Heart left ventricle (tissue), 16 donors: ENCODE measurements around the gene KLHDC8A. TPM values are rescaled to one million over a fixed set of nuclear protein-coding genes. Genes with fewer than 3 reads are reported as not detected.

Experiments used
- ATAC-seq, 4 donors: fragments of 200-7000 bp; cut with Tn5 transposase; one replicate each; pipeline ENCODE4 v1.9.1; 2020 to 2022; ENCODE audit warnings: moderate library complexity in 4 of 4, mild to moderate bottlenecking in 3 of 4, moderate number of reproducible peaks in 1 of 4
- DNase-seq, 5 donors: peaks; one replicate each; pipeline ENCODE4 v3.0.0-alpha.2; 2020
- H3K27ac ChIP-seq, 12 donors: fragments of 200-600 bp; sonication (generic) in 4 of 12; one replicate each; pipeline versions ENCODE4 v1.5.0 to v1.8.0; 2016 to 2022; ENCODE audit warnings: mild to moderate bottlenecking in 2 of 12
- H3K27me3 ChIP-seq, 9 donors: fragments of 200-600 bp; sonication (generic) in 2 of 9; one replicate each; pipeline versions ENCODE4 v1.5.1 to v1.8.0; 2016 to 2022; ENCODE audit warnings: mild to moderate bottlenecking in 3 of 9
- H3K36me3 ChIP-seq, 9 donors: fragments of 200-600 bp; sonication (generic) in 2 of 9; one replicate each; pipeline versions ENCODE4 v1.5.0 to v1.8.0; 2018 to 2022; ENCODE audit warnings: mild to moderate bottlenecking in 2 of 9
- H3K4me1 ChIP-seq, 12 donors: fragments of 200-600 bp; sonication (generic) in 4 of 12; one replicate each; pipeline versions ENCODE4 v1.5.0 to v1.8.0; 2016 to 2022; ENCODE audit warnings: mild to moderate bottlenecking in 3 of 12
- H3K4me3 ChIP-seq, 12 donors: fragments of 200-600 bp; sonication (generic) in 4 of 12; one replicate each; pipeline versions ENCODE4 v1.5.0 to v1.8.0; 2017 to 2022; ENCODE audit warnings: mild to moderate bottlenecking in 9 of 12, moderate library complexity in 4 of 12
- H3K9me3 ChIP-seq, 12 donors: fragments of 200-600 bp; sonication (generic) in 4 of 12; one replicate each; pipeline versions ENCODE4 v1.5.0 to v1.8.0; 2016 to 2022; ENCODE audit warnings: mild to moderate bottlenecking in 1 of 12
- CTCF ChIP-seq, 12 donors: fragments of 200-600 bp; sonication (generic) in 4 of 12; IDR thresholded peaks; one replicate each; pipeline versions ENCODE4 v1.5.0 to v1.8.0; 2018 to 2022; ENCODE audit warnings: antibody characterized with exemption in 12 of 12, mild to moderate bottlenecking in 5 of 12
- POLR2A ChIP-seq, 2 donors: fragments of 450-650 bp; IDR thresholded peaks; one replicate each; pipeline ENCODE4 v1.6.1; 2017; ENCODE audit warnings: antibody characterized with exemption in 2 of 2, mild to moderate bottlenecking in 2 of 2, moderate library complexity in 2 of 2
- WGBS, 4 donors: extraction: QIAGEN DNeasy Blood & Tissue Kit in 2 of 4; methylation state at CpG; one replicate each; pipeline versions ENCODE4 v1.1.5 to v1.1.7; 2013 to 2018; 5-methylcytosine and 5-hydroxymethylcytosine counted together
- intact Hi-C, 10 donors: fragments of 100-400 bp; cut with DNase I; formaldehyde crosslinking; loops; one replicate each; pipeline versions ENCODE4 v1.11.1 to v1.14.2; 2022
- polyA plus RNA-seq, 2 donors: library from polyadenylated mRNA; stranded (reverse); fragments of 200-250 nt; gene quantifications; one replicate each; pipeline ENCODE4 v1.2.3, GENCODE V29; 2013
- total RNA-seq, 9 donors: library from RNA; depleted of rRNA in 2 of 9; stranded (reverse); fragments of >200 nt in 2 of 9; fragmentation: NEBNext Ultra II Directional in 3 of 9; extraction: Animal tissue kit (Norgen Biotek cat#: 25700) in 3 of 9; gene quantifications; one replicate each; pipeline versions ENCODE4 v1.1.0 to v1.2.4, GENCODE V29; 2016 to 2023
- donor health status: ischemic (EF 13 %, LVEDD 7.1; RV severe dilation, severe dysfunction).
- donor health status: healthy with polysubstance abuse.
- donor health status: DM: no; HTN: yes; CAD: no.
- donor health status: DM: no; HTN: no; CAD: no.
- donor health status: ischemic (EF 25% LVEDD 6.9; RV normal size, moderate dysfunction).
- donor health status: ischemic (EF 25% LVEDD 5.7; RV mildly dilated, moderate dysfunction).
- donor health status: healthy.
- donor health status: DM: yes; HTN: yes; CAD: no.
- donor health status: ischemic (EF 35%, LVEDD 5.7; RV mildly dilated, moderate dysfunction).
- donor health status: nonischemic (EF 11% LVEDD 7.7; RV severe dilation, severe dysfunction).
- donor health status: DM: yes; HTN: yes; CAD: no.
- donor health status: PGD.
- donor health status: ischemic (EF 29% LVEDD 5.4; RV normal size, mild dysfunction).
- donor health status: nonischemic (EF 23%, LVEDD 6.1; RV moderate dilation, normal function).

KLHDC8A gene
- total and polyA plus RNA-seq, 11 donors, result 0.14 to 0.30 (median 0.18) TPM; not detected in 8

GRCh38 chr1:205324781-205325180, 31.9 kb downstream of the KLHDC8A start:
- Histone ChIP-seq H3K36me3 (no peaks in the 10 kb centered on the region), H3K27me3 (peaks cover 0 to 20% (median 0%) of the 10 kb centered on the region in 9 donors), H3K4me1 (peaks cover 4 to 26% (median 11%) of the 10 kb centered on the region in 12 donors), H3K27ac (no peak overlapping the region), H3K4me3 (no peak overlapping the region), H3K9me3 (no peaks in the 10 kb centered on the region)
- DNase-seq (no peak), ATAC-seq (no peak)
- TF ChIP-seq CTCF (IDR thresholded peaks at IDR 0.05), result no peak
- no peak for TF ChIP-seq POLR2A (IDR thresholded peaks at IDR 0.05)
- intact Hi-C loops, result loop anchor here (1.0 to 2.0 kb wide), 3 partner anchors 50 to 52 kb away; no protein-coding TSS in a partner anchor
- 25 to 47% (median 36%) methylated on average over 6 of the region's 6 CpGs for WGBS, 4 donors

GRCh38 chr1:205323794-205324193, 32.9 kb downstream of the KLHDC8A start:
- H3K4me3 ChIP-seq, result no peak overlapping the region
- H3K4me1 ChIP-seq, result peaks cover 4 to 36% (median 18%) of the 10 kb centered on the region in 12 donors
- intact Hi-C loops, result loop anchor here in 1 of 10 donors (2.0 kb wide), 1 partner anchor 51 kb away; no protein-coding TSS in a partner anchor
- no peak for DNase-seq
- no peaks in the 10 kb centered on the region for H3K36me3 ChIP-seq
- no peak for ATAC-seq
- TF ChIP-seq CTCF (IDR thresholded peaks at IDR 0.05) (no peak), POLR2A (IDR thresholded peaks at IDR 0.05) (no peak)
- H3K27ac ChIP-seq, result no peak overlapping the region
- peaks cover 0 to 20% (median 0%) of the 10 kb centered on the region in 9 donors for H3K27me3 ChIP-seq
- 88 to 96% (median 92%) methylated on average over 6 of the region's 6 CpGs for WGBS, 4 donors
- H3K9me3 ChIP-seq, result no peaks in the 10 kb centered on the region

GRCh38 chr1:205321959-205322283, 34.8 kb downstream of the KLHDC8A start:
- no peaks in the 10 kb centered on the region for H3K9me3 ChIP-seq
- intact Hi-C loops, result no loop called here
- no peak for TF ChIP-seq POLR2A (IDR thresholded peaks at IDR 0.05)
- TF ChIP-seq CTCF (IDR thresholded peaks at IDR 0.05), result no peak
- H3K27ac ChIP-seq, result peak overlapping the region in 7 of 12 donors; percentile 66 to 86 (median 74)
- no peak for ATAC-seq
- peak overlapping the region in 10 of 12 donors; percentile 63 to 92 (median 75) for H3K4me3 ChIP-seq
- 50 to 71% (median 55%) methylated on average over 5 of the region's 5 CpGs for whole genome bisulfite sequencing, 4 donors
- peaks cover 0 to 12% (median 0%) of the 10 kb centered on the region in 9 donors for H3K27me3 ChIP-seq
- H3K36me3 ChIP-seq, result no peaks in the 10 kb centered on the region
- peaks cover 12 to 55% (median 31%) of the 10 kb centered on the region in 12 donors for H3K4me1 ChIP-seq
- DNase-seq, result no peak

GRCh38 chr1:205321162-205321958, 35.4 kb downstream of the KLHDC8A start, which contains the start of gene NUAK2:
Gene NUAK2 (minus strand): TSS chr1:205321745. CDS start chr1:205321628, 117 bp downstream.
- ATAC-seq, result peak; percentile 89 to 96 (median 95)
- H3K36me3 ChIP-seq, result no peaks in the 10 kb centered on the region
- 0 to 1% (median 0%) methylated on average over 40 to 75 of the region's 75 CpGs for WGBS, 4 donors
- peaks cover 0 to 8% (median 0%) of the 10 kb centered on the region in 9 donors for H3K27me3 ChIP-seq
- peaks cover 12 to 60% (median 35%) of the 10 kb centered on the region in 12 donors for H3K4me1 ChIP-seq
- peak within 1 kb of the TSS in 10 of 12 donors; percentile 9 to 86 (median 70) for H3K27ac ChIP-seq
- H3K4me3 ChIP-seq, result peak within 1 kb of the TSS; percentile 48 to 92 (median 74)
- no peaks in the 10 kb centered on the region for H3K9me3 ChIP-seq
- DNase-seq, result peak; percentile 90 to 96 (median 94)
- intact Hi-C loops, result no loop called here
- TF ChIP-seq CTCF (IDR thresholded peaks at IDR 0.05) (peak in 9 of 12 donors; percentile 17 to 61 (median 32)), POLR2A (IDR thresholded peaks at IDR 0.05) (peak; percentile 20 to 86)
